ENCODE data around the gene PLEKHA8.

DNA sequence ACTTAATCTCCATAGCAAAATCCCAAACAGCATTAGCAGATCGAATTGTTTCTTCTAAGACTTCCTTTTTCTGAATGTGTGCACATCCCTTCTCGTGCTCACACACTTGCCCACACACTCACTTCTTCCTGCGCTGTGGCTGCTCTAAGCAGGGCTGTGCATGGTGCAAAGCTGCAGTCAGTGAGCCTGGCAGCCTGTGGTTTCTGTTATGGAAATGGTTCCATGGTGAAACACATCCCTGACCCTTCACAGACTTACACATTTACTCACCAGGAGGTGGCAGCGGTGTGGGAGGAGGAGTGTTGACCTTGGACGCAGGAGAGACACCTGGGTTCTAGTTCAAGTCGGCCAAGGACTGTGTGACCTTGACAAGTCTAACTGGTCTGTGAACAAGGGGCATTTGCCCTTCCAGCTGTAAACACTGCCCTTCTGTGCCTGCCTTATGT lies 131.5 kb downstream of the PLEKHA8 start:
- TF ChIP-seq, protein P1, sequence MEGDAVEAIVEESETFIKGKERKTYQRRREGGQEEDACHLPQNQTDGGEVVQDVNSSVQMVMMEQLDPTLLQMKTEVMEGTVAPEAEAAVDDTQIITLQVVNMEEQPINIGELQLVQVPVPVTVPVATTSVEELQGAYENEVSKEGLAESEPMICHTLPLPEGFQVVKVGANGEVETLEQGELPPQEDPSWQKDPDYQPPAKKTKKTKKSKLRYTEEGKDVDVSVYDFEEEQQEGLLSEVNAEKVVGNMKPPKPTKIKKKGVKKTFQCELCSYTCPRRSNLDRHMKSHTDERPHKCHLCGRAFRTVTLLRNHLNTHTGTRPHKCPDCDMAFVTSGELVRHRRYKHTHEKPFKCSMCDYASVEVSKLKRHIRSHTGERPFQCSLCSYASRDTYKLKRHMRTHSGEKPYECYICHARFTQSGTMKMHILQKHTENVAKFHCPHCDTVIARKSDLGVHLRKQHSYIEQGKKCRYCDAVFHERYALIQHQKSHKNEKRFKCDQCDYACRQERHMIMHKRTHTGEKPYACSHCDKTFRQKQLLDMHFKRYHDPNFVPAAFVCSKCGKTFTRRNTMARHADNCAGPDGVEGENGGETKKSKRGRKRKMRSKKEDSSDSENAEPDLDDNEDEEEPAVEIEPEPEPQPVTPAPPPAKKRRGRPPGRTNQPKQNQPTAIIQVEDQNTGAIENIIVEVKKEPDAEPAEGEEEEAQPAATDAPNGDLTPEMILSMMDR (IDR thresholded peaks at IDR 0.05) = peak in 2 of 5 experiments; percentile 31 to 45
- no peak for TF ChIP-seq EP300 (IDR thresholded peaks at IDR 0.05; ENCODE audit: low read depth)
- no peak for TF ChIP-seq POLR2A (IDR thresholded peaks at IDR 0.05)
- TF ChIP-seq POLR2AphosphoS5 (IDR thresholded peaks at IDR 0.05) = no peak

Data from transverse colon (tissue), 4 donors.